ENCODE measurements around the gene CAMTA2.

Gene CAMTA2

DNA sequence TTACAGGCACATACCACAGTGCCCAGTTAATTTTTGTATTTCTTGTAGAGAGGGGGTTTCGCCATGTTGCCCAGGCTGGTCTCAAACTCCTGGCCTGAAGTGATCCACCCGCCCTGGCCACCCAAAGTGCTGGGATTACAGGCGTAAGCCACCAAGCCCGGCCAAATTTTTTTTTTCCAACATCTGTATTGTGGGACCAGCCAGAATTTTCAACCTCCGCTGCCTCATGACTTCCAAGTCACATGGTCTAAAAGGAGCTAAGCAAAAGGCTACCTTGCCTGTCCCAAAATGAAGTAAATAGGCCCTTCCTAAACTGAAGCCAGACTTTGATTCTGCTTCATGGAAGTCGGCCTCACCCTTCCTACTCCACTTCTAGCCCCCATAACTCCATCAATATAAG, 15.6 kb downstream of the CAMTA2 start:
- Histone ChIP-seq H3K9me3 (no peaks in the 10 kb centered on the region), H3K4me1 (no peaks in the 10 kb centered on the region), H3K36me3 (no peaks in the 10 kb centered on the region), H3K27me3 (no peaks in the 10 kb centered on the region), H3K4me3 (ENCODE audit: low read depth, low read length) (no peak overlapping the region)
- no peak for DNase-seq
- TF ChIP-seq, protein P1, sequence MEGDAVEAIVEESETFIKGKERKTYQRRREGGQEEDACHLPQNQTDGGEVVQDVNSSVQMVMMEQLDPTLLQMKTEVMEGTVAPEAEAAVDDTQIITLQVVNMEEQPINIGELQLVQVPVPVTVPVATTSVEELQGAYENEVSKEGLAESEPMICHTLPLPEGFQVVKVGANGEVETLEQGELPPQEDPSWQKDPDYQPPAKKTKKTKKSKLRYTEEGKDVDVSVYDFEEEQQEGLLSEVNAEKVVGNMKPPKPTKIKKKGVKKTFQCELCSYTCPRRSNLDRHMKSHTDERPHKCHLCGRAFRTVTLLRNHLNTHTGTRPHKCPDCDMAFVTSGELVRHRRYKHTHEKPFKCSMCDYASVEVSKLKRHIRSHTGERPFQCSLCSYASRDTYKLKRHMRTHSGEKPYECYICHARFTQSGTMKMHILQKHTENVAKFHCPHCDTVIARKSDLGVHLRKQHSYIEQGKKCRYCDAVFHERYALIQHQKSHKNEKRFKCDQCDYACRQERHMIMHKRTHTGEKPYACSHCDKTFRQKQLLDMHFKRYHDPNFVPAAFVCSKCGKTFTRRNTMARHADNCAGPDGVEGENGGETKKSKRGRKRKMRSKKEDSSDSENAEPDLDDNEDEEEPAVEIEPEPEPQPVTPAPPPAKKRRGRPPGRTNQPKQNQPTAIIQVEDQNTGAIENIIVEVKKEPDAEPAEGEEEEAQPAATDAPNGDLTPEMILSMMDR (IDR thresholded peaks at IDR 0.05; ENCODE audit: low read depth, low read length), result no peak

DNA sequence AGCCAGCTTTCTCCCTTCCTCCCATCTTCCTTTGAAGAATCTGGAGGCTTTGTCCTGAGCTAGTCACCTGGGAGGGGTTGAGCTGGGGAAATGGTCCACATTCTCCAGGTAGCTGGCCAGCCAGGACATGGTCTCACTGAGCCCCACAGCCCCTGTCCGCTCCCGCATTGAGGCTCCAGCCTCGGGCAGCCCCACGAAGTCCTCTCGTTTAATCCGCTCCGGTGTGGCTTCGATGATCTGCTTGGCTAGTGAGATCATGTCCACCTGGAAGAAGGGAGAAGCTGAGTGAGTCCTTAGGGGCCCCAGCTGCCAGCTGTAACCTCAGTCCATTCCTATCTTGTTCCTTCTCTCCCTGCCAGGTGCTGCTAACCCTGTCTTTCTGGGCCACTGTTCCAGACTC, 17.2 kb downstream of the CAMTA2 start:
- DNase-seq, result no peak
- TF ChIP-seq, protein P1 (IDR thresholded peaks at IDR 0.05; ENCODE audit: low read depth, low read length), result no peak
- H3K4me3 ChIP-seq (ENCODE audit: low read depth, low read length), result no peak overlapping the region
- no peaks in the 10 kb centered on the region for H3K4me1 ChIP-seq
- no peaks in the 10 kb centered on the region for H3K27me3 ChIP-seq
- H3K36me3 ChIP-seq, result no peaks in the 10 kb centered on the region; the same call in 1 of the 2 replicates
- no peaks in the 10 kb centered on the region for H3K9me3 ChIP-seq

DNA sequence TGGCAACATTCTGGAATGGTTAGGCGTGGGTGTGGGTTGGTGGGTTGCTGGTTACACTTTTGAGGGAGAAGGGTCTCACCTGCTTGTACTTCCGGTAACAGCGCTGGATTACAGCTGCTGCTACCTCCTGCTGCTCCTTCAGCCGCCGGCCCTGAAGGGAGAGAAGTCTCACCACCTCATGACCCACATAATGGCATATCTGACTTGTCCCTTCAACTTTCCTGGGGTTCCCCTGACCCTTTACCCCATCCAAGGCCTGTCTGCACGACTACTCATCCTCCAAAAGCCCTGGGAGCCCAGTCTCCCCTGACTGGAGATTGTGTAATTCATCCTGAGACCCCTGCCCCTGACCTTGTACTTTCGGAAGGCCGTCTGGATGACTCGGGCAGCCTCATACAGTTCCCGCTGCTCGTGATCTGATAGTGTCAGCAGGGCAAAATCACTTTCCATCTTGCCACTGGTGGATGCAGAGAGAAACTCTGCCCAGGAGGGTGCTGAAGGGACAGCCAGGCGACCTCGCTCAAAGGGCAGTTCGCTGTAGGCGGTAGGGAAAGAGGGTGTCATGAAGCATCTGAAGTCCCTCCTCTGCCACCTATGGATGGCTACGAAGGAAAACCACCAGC, 17.8 kb downstream of the CAMTA2 start:
- H3K27me3 ChIP-seq, result no peaks in the 10 kb centered on the region
- peak overlapping the region; percentile 76 for H3K4me3 ChIP-seq (ENCODE audit: low read depth, low read length)
- no peak for DNase-seq
- H3K4me1 ChIP-seq, result no peaks in the 10 kb centered on the region
- TF ChIP-seq, protein P1 (IDR thresholded peaks at IDR 0.05; ENCODE audit: low read depth, low read length), result no peak
- H3K9me3 ChIP-seq, result no peaks in the 10 kb centered on the region
- H3K36me3 ChIP-seq, result no peaks in the 10 kb centered on the region; the same call in 1 of the 2 replicates

DNA sequence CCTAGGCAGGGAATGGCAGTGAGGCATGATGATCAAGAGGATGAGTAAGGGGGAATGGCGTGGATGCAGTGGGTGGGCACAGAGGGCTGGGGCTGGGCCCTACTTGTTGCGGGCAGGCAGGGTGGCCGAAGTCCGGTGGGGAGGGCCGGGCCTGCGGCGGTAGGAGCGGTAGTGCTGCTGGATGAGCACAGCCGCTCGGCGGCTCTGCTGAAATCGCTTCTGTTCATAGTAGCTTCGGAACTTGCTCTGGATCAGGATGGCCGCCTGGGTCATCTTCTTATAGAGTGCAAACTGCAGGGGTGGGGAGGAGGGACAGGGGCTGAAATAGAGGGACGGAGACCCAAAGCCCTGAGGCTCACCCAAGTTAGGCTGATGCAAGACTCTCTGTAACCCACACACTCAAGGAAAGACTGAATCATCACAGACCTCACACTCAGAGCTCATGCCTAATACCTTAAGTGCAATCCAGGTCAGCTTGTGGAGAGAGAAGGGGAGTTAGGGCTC, 18.4 kb downstream of the CAMTA2 start:
- Histone ChIP-seq H3K36me3 (no peaks in the 10 kb centered on the region; the same call in 1 of the 2 replicates), H3K27me3 (no peaks in the 10 kb centered on the region), H3K9me3 (no peaks in the 10 kb centered on the region), H3K4me1 (no peaks in the 10 kb centered on the region), H3K4me3 (ENCODE audit: low read depth, low read length) (peak overlapping the region; percentile 76)
- TF ChIP-seq, protein P1 (IDR thresholded peaks at IDR 0.05; ENCODE audit: low read depth, low read length), result no peak
- no peak for DNase-seq

DNA sequence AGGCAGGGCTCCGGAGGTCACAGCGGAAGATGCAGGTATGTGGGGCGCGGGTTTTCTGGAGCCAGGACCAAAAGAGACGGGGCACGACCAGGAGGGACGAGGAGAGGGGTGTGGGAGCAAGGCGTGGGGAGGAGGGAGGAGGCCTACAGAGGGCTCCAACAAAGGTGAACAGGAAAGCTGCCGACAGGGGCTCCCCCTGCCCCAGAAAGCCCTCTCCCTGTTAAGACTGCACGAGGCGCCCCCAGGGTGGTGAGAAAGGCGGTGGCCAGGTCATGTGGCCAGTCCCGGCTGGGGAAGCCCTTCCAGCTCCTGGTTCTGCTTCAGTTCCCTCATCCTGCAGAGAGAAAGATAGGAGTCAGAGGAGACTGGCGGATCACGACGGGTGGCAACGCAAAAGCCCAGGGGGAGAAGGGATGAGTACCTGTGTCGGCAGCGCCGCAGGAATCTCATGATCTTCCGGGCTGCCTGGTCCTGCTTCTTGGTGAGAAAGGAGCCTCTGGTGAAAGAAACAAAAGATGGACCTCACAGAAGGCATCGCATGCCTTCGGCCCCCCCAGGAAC, 18.9 kb downstream of the CAMTA2 start:
- Histone ChIP-seq H3K27me3 (no peaks in the 10 kb centered on the region), H3K36me3 (no peaks in the 10 kb centered on the region; the same call in 1 of the 2 replicates), H3K4me1 (no peaks in the 10 kb centered on the region), H3K9me3 (no peaks in the 10 kb centered on the region), H3K4me3 (ENCODE audit: low read depth, low read length) (peak overlapping the region; percentile 76)
- TF ChIP-seq, protein P1 (IDR thresholded peaks at IDR 0.05; ENCODE audit: low read depth, low read length), result no peak
- peak; percentile 43 for DNase-seq

Measured in BE2C (cell line).